GM23338 (cell line): ENCODE measurements around the gene EML4.

Experiments
- CREB1 ChIP-seq: fragments of 250-450 bp; sonication (Bioruptor Pico); IDR thresholded peaks from 2 replicates; pipeline ENCODE4 v1.5.0; 2020; ENCODE audit warnings: low read depth, mild to moderate bottlenecking, moderate library complexity
- CTCF ChIP-seq, 2 experiments: fragments of 200-600 bp in 1 of 2; sonication (generic) in 1 of 2; conservative IDR thresholded peaks; 2 replicates each; pipeline versions ENCODE4 v1.5.1 to v1.6.1; 2016 to 2017; ENCODE audit warnings: antibody characterized with exemption in 2 of 2, low read depth in 2 of 2, mild to moderate bottlenecking in 2 of 2, moderate library complexity in 1 of 2
- ETS1 ChIP-seq: IDR thresholded peaks from 2 replicates; pipeline ENCODE4 v1.6.1; 2016; ENCODE audit warnings: antibody characterized with exemption
- EZH2 ChIP-seq: fragments of 200-600 bp; sonication (generic); IDR thresholded peaks from one replicate; pipeline ENCODE4 v1.8.0; 2017; ENCODE audit warnings: antibody characterized with exemption, mild to moderate bottlenecking, low read depth; ENCODE audit not compliant: unreplicated experiment
- EZH2phosphoT487 ChIP-seq: fragments of 200-600 bp; sonication (generic); IDR thresholded peaks from one replicate; pipeline ENCODE4 v1.8.1; 2018; ENCODE audit warnings: antibody characterized with exemption; ENCODE audit not compliant: unreplicated experiment
- JUNB ChIP-seq: IDR thresholded peaks from one replicate; pipeline ENCODE4 v1.6.1; 2016; ENCODE audit warnings: antibody characterized with exemption; ENCODE audit not compliant: unreplicated experiment
- NANOG ChIP-seq: IDR thresholded peaks from 2 replicates; pipeline ENCODE4 v1.6.1; 2016; ENCODE audit warnings: antibody characterized with exemption, borderline replicate concordance
- POLR2AphosphoS5 ChIP-seq: IDR thresholded peaks from 2 replicates; pipeline ENCODE4 v1.6.1; 2016; ENCODE audit warnings: antibody characterized with exemption, low read depth
- REST ChIP-seq: IDR thresholded peaks from one replicate; pipeline ENCODE4 v1.6.1; 2018; ENCODE audit warnings: antibody characterized with exemption; ENCODE audit not compliant: unreplicated experiment
- STAT1 ChIP-seq: IDR thresholded peaks from one replicate; pipeline ENCODE4 v1.6.1; 2016; ENCODE audit warnings: antibody characterized with exemption; ENCODE audit not compliant: unreplicated experiment
- ZNF331 ChIP-seq: fragments of 250-450 bp; sonication (Bioruptor Pico); IDR thresholded peaks from 2 replicates; pipeline ENCODE4 v1.5.0; 2020; ENCODE audit warnings: low read depth, mild to moderate bottlenecking, moderate library complexity
- ZNF462 ChIP-seq: fragments of 250-450 bp; sonication (Bioruptor Pico); IDR thresholded peaks from 2 replicates; pipeline ENCODE4 v1.5.0; 2020; ENCODE audit warnings: mild to moderate bottlenecking, moderate library complexity

GRCh38 chr2:42164046-42164445, 5.1 kb upstream of the EML4 start:
- TF ChIP-seq CTCF (conservative IDR thresholded peaks at IDR 0.05; ENCODE audit: low read depth in 2 of 2) = no peak
- no peak for TF ChIP-seq EZH2
- no peak for TF ChIP-seq CREB1 (CRISPR knock-in tag)
- TF ChIP-seq REST = no peak
- no peak for TF ChIP-seq JUNB
- no peak for TF ChIP-seq EZH2phosphoT487
- no peak for TF ChIP-seq POLR2AphosphoS5
- no peak for TF ChIP-seq ETS1
- TF ChIP-seq STAT1 = no peak
- no peak for TF ChIP-seq ZNF462 (CRISPR knock-in tag)
- no peak for TF ChIP-seq NANOG
- no peak for TF ChIP-seq ZNF331 (CRISPR knock-in tag)
